22Rv1 (cell line): Measurements from ENCODE around the gene FHIP2A.

Source experiments
- CTCF ChIP-seq: fragments of 450-650 bp; IDR thresholded peaks from 2 replicates; pipeline ENCODE4 v1.5.1; 2017; ENCODE audit warnings: mild to moderate bottlenecking
- ZFX ChIP-seq: fragments of 450-650 bp; IDR thresholded peaks from 2 replicates; pipeline ENCODE4 v1.6.1; 2017; ENCODE audit warnings: antibody characterized with exemption, borderline replicate concordance

DNA sequence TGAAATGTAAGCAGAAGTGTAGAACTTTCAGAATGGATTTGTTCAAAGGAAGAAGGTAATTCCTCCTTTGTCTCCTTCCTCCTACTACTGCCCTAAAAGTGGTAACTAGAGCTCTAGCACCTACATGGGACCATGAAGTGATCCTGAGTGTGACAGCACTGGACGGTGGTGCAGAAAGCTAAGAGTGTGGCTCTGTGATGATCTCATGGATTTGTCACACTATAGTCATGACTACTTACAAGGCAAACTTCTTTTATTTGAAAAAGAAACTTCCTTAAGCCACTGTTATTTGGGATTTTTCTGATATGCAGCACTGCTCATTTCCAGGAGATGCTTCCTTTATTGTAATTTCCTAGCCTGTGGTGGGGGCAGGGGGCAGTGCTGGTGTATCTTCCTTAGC is 5.8 kb upstream of the FHIP2A start:
- no peak for TF ChIP-seq CTCF
- TF ChIP-seq ZFX = no peak
